GM12878 (cell line): ENCODE data around the gene C1QTNF9B. TPM values are rescaled to one million over a fixed set of nuclear protein-coding genes. Genes with fewer than 3 reads are reported as not detected.
"Not testable (repeated sequence)": the region's sequence is repeated elsewhere in the genome, so short reads cannot be mapped to it uniquely, and the experiment has no call there.

Experiments
- ATAC-seq: fragments of 200-7000 bp; cut with Tn5 transposase; 3 replicates; pipeline ENCODE4 v1.9.1; 2020; ENCODE audit warnings: mild to moderate bottlenecking, moderate library complexity
- BruUV-seq: library from RNA; stranded (reverse); fragments of 400-500 nt; replicated peaks from 2 replicates; lab custom pipeline; 2021; lab: Mats Ljungman, UMichigan
- CTCF ChIA-PET: fragments of 300-600 bp; sonication (Branson Sonifier 250); formaldehyde crosslinking; extraction: SDS; loops from one replicate; lab custom pipeline; 2021; ENCODE audit warnings: inconsistent platforms; lab: Yijun Ruan, JAX
- POLR2A ChIA-PET: fragments of 350-600 bp; formaldehyde crosslinking; extraction: SDS; loops from one replicate; lab custom pipeline; 2021; ENCODE audit warnings: inconsistent platforms; lab: Charles Lee
- RAD21 ChIA-PET: fragments of 300-600 bp; sonication (Branson Sonifier 250); formaldehyde crosslinking; loops from one replicate; lab custom pipeline; 2023; ENCODE audit warnings: antibody characterized with exemption; ENCODE audit not compliant: unreplicated experiment; lab: Charles Lee
- SMC1A ChIA-PET: fragments of 300-600 bp; sonication (Branson Sonifier 250); formaldehyde crosslinking; loops from one replicate; lab custom pipeline; 2023; ENCODE audit not compliant: unreplicated experiment, uncharacterized antibody; lab: Charles Lee
- DNase-seq: peaks from one replicate; pipeline ENCODE4 v3.0.0-alpha.2; 2011; ENCODE audit warnings: low read depth, low spot score
- FAIRE-seq: peaks from 3 replicates; lab custom pipeline; 2011; peaks lifted over from hg19 to GRCh38; lab: Jason Lieb, UNC
- H2AFZ ChIP-seq: 2 replicates; pipeline ENCODE4 v1.6.0; 2011; ENCODE audit warnings: low read depth, low read length, control low read depth; ENCODE audit not compliant: control insufficient read depth
- H3K27ac ChIP-seq: 2 replicates; pipeline ENCODE4 v1.5.1; 2011; ENCODE audit warnings: control low read depth; ENCODE audit not compliant: control insufficient read depth, insufficient read depth
- H3K27me3 ChIP-seq, 2 experiments: replicated peaks in 1 of 2; 2 replicates each; pipeline versions ENCODE4 v1.6.0 to v1.6.1; 2011; ENCODE audit warnings: low read length in 1 of 2; ENCODE audit not compliant: control insufficient read depth in 2 of 2, insufficient read depth in 2 of 2
- H3K36me3 ChIP-seq, 2 experiments: 2 replicates each; pipeline ENCODE4 v1.5.1; 2011; ENCODE audit warnings: low read length in 1 of 2; ENCODE audit not compliant: control insufficient read depth in 2 of 2, insufficient read depth in 2 of 2
- H3K4me1 ChIP-seq: 2 replicates; pipeline ENCODE4 v1.6.1; 2011; ENCODE audit warnings: mild to moderate bottlenecking, low read length, moderate library complexity, mixed read lengths; ENCODE audit not compliant: control insufficient read depth, insufficient read depth
- H3K4me2 ChIP-seq: 2 replicates; pipeline ENCODE4 v1.6.0; 2011; ENCODE audit warnings: control low read depth; ENCODE audit not compliant: control insufficient read depth, insufficient read depth
- H3K4me3 ChIP-seq: fragments of 200-600 bp; sonication (generic); 2 replicates; pipeline ENCODE4 v1.5.1; 2016
- H3K79me2 ChIP-seq: 2 replicates; pipeline ENCODE4 v1.6.0; 2011; ENCODE audit warnings: low read length; ENCODE audit not compliant: control insufficient read depth, insufficient read depth
- H3K9ac ChIP-seq: 2 replicates; pipeline ENCODE4 v1.8.0; 2011; ENCODE audit warnings: low read length, control low read depth, mixed read lengths; ENCODE audit not compliant: control insufficient read depth, insufficient read depth
- H3K9me3 ChIP-seq: replicated peaks from 3 replicates; pipeline ENCODE4 v1.5.1; 2011; ENCODE audit warnings: mild to moderate bottlenecking, low read length; ENCODE audit not compliant: control insufficient read depth, insufficient read depth
- H4K20me1 ChIP-seq: 2 replicates; pipeline ENCODE4 v1.6.0; 2011; ENCODE audit not compliant: control insufficient read depth, insufficient read depth
- E4F1 ChIP-seq: fragments of 450-650 bp; IDR thresholded peaks from 2 replicates; pipeline ENCODE4 v1.6.1; 2018; ENCODE audit warnings: borderline replicate concordance, mild to moderate bottlenecking; ENCODE audit not compliant: partially characterized antibody
- KAT2A ChIP-seq: conservative IDR thresholded peaks from 2 replicates; pipeline ENCODE4 v1.6.1; 2011; ENCODE audit warnings: low read depth, low read length; ENCODE audit not compliant: control insufficient read depth
- PRDM15 ChIP-seq: fragments of 450-650 bp; formaldehyde crosslinking; IDR thresholded peaks from 2 replicates; pipeline ENCODE4 v1.4.0; 2020; ENCODE audit warnings: mild to moderate bottlenecking, moderate library complexity
- WGBS: methylation state at CpG from one replicate; pipeline ENCODE4 v1.1.6; 2016; ENCODE audit warnings: low lambda C conversion rate; ENCODE audit not compliant: insufficient replicate concordance, insufficient coverage; ENCODE audit errors: missing lambda C conversion rate; 5-methylcytosine and 5-hydroxymethylcytosine counted together
- in situ Hi-C: fragments of 300-500 bp; cut with MboI; formaldehyde crosslinking; loops from 9 replicates; pipeline ENCODE4 v1.14.3; 2018; ENCODE audit warnings: mixed read lengths
- intact Hi-C: fragments of 100-400 bp; cut with micrococcal nuclease; formaldehyde crosslinking; loops from one replicate; pipeline ENCODE4 v1.14.2; 2022; ENCODE audit not compliant: unreplicated experiment
- polyA plus RNA-seq, 11 experiments: library from polyadenylated mRNA; depleted of rRNA in 4 of 11; unstranded in 6 of 11; stranded (reverse) in 5 of 11; fragments of >200 nt; fragmentation: Nextera tagmentation in 4 of 11; fragmentation: Illumina TruSeq in 1 of 11; extraction: Ambion mirVana in 4 of 11; extraction: Trizol in 1 of 11; gene quantifications; 1 replicate in 1 of 11; 2 replicates in 10 of 11; pipeline versions ENCODE4 v1.2.1 to v1.2.3, GENCODE V29; 2011 to 2016; ENCODE audit warnings: inconsistent platforms in 2 of 11, missing spikeins in 2 of 11, low read depth in 1 of 11
- total RNA-seq, 4 experiments: library from RNA; depleted of rRNA in 3 of 4; stranded (reverse); fragments of >200 nt in 3 of 4; fragmentation: Illumina TruSeq in 1 of 4; extraction: Trizol in 1 of 4; gene quantifications; 2 replicates each; pipeline versions ENCODE4 v1.2.1 to v1.2.3, GENCODE V29; 2013 to 2021

C1QTNF9B gene
- total and polyA plus RNA-seq, 10 of the 15 experiments (the other 5 are each of a cell fraction or from before 2014, with no cell fraction given) = 0.10 to 0.48 (median 0.32) TPM; not detected in 6

GRCh38 chr13:23883255-23883654 is 14.0 kb downstream of the C1QTNF9B start (continued):
- TF ChIP-seq KAT2A = no peak
- TF ChIP-seq E4F1 = no peak
- no peak for TF ChIP-seq PRDM15 (CRISPR knock-in tag)

- H3K27ac ChIP-seq, H3K4me2 ChIP-seq, FAIRE-seq, H3K4me3 ChIP-seq, H3K36me3 ChIP-seq, POLR2A ChIA-PET, BruUV-seq, SMC1A ChIA-PET, H3K79me2 ChIP-seq, H2AFZ ChIP-seq, H3K9me3 ChIP-seq, H4K20me1 ChIP-seq, DNase-seq, H3K9ac ChIP-seq, H3K27me3 ChIP-seq, RAD21 ChIA-PET, ATAC-seq, H3K4me1 ChIP-seq, intact Hi-C loops, in situ Hi-C loops: not testable (repeated sequence)
- WGBS = 88% methylated on average over 8 of the region's 8 CpGs
- CTCF ChIA-PET = interaction anchor here (0.6 kb wide), 2 partner anchors 125 to 279 kb away, joined by 3 to 4 read pairs; partner anchors contain the start of gene SPATA13
Measured at GRCh38 chr13:23881402-23881800, 15.9 kb downstream of the C1QTNF9B start.

- FAIRE-seq, SMC1A ChIA-PET, H3K4me3 ChIP-seq, H3K79me2 ChIP-seq, H3K27me3 ChIP-seq, H3K4me1 ChIP-seq, ATAC-seq, DNase-seq, H4K20me1 ChIP-seq, H2AFZ ChIP-seq, BruUV-seq, H3K9me3 ChIP-seq, intact Hi-C loops, in situ Hi-C loops, H3K9ac ChIP-seq, H3K4me2 ChIP-seq, H3K27ac ChIP-seq, CTCF ChIA-PET, POLR2A ChIA-PET, H3K36me3 ChIP-seq: not testable (repeated sequence)
- RAD21 ChIA-PET = interaction anchor here (0.6 kb wide), 1 partner anchor 99 kb away, joined by 3 read pairs; no protein-coding TSS in a partner anchor
- 91% methylated on average over 14 of the region's 18 CpGs for WGBS
Measured at GRCh38 chr13:23880493-23881401, 16.6 kb downstream of the C1QTNF9B start.
